Erythroblast (primary cell): Measurements from ENCODE around the gene TENT4B.

Experiments used
- DNase-seq, 2 experiments: peaks; one replicate each; lab custom pipeline; 2025; lab: John Stamatoyannopoulos, UW
- GATA1 ChIP-seq: IDR thresholded peaks from 2 replicates; pipeline ENCODE4 v1.6.1; 2011; ENCODE audit warnings: low read depth, mild to moderate bottlenecking, control low read depth, low read length, moderate library complexity
- POLR2A ChIP-seq: IDR thresholded peaks from 2 replicates; pipeline ENCODE4 v1.6.1; 2011; ENCODE audit warnings: mild to moderate bottlenecking, low read length

The TENT4B gene

GRCh38 chr16:50256604-50257003, 103.5 kb downstream of the TENT4B start:
- TF ChIP-seq GATA1 (no peak), POLR2A (no peak)

DNA sequence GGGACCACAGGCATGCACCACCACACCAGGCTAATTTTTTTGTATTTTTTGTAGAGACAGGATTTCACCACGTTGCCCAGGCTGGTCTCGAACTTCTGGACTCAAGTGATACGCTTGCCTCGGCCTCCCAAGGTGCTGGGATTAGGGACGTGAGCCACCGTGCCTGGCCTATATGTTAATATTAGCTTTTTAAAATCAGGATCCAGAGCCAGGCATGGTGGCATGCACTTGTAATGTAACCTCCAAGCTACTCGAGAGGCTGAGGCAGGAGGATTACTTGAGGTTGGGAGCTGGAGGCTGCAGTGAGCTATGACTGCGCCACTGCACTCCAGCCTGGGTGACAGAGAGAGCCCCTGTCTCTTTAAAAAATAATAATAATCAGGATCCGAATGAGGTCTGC, 104.8 kb downstream of the TENT4B start:
- DNase-seq, result no peak
- TF ChIP-seq POLR2A, result no peak
- TF ChIP-seq GATA1, result no peak

More at GRCh38 chr16:50256604-50257003, 103.5 kb downstream of the TENT4B start:
- no peak for DNase-seq

GRCh38 chr16:50259334-50260205, 106.5 kb downstream of the TENT4B start:
- peak in 1 of 2 experiments; percentile 29 for DNase-seq
- no peak for TF ChIP-seq GATA1
- TF ChIP-seq POLR2A, result no peak

GRCh38 chr16:50260206-50261159, 107.4 kb downstream of the TENT4B start:
- TF ChIP-seq GATA1, result no peak
- TF ChIP-seq POLR2A, result no peak
- DNase-seq, result no peak

DNA sequence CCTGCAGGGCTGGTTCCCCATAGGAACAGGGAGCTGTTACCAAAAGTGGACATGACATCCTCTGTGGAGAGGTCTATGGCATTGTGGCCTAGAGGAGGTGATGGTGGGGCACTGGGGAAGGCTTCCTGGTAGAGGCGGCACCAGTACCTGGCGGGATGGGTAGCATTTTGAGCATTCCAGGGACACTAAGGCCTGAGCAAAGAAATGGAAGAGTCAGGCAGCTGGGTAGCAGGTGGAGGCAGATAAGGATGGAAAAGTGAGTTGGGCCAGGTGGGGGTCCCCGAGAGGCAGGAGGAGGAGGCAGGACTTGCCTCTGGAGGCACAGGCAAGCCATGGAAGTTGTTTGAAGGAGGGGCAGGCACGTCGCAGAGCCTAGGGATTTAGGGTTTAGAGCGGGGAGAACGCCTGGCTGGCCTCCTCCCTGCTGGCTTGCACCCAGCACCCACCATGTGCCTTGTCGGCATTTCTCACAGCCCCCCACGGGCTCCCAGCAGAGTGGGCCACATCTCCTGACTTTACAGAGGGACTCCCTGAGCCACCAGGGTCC, 108.1 kb downstream of the TENT4B start:
- no peak for DNase-seq
- TF ChIP-seq POLR2A (no peak), GATA1 (no peak)

DNA sequence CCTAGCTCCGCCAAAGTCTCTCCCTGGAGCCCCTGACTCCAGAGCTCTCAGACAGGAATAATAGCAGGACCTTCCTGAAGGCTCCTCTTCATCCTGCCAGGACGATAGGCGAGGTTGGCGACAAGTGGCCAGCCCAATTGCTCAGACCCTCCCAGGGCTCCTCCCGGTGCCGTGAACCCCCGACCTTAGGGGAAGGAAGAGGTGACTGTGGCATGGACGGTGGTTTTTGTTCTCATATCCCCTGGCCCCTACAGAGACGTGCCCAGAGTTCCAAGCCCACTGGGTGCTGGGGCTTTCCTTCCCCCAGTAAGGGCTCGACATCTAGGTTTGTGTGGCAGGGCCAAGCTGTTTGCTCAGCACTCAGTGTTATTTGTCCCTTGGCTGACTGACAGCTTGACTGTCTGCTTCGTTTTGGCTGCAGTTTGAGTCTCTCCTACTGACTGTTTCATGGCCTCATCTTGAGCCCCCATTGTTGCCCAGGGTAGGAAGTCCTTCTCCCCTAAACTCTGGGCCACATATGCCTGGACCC, 108.7 kb downstream of the TENT4B start:
- TF ChIP-seq GATA1, result no peak
- TF ChIP-seq POLR2A, result no peak
- DNase-seq, result peak; percentile 51 to 54

GRCh38 chr16:50263060-50263909, 110.2 kb downstream of the TENT4B start:
- peak; percentile 90 to 97 for DNase-seq
- TF ChIP-seq POLR2A (peak; percentile 77), GATA1 (peak; percentile 83)

DNA sequence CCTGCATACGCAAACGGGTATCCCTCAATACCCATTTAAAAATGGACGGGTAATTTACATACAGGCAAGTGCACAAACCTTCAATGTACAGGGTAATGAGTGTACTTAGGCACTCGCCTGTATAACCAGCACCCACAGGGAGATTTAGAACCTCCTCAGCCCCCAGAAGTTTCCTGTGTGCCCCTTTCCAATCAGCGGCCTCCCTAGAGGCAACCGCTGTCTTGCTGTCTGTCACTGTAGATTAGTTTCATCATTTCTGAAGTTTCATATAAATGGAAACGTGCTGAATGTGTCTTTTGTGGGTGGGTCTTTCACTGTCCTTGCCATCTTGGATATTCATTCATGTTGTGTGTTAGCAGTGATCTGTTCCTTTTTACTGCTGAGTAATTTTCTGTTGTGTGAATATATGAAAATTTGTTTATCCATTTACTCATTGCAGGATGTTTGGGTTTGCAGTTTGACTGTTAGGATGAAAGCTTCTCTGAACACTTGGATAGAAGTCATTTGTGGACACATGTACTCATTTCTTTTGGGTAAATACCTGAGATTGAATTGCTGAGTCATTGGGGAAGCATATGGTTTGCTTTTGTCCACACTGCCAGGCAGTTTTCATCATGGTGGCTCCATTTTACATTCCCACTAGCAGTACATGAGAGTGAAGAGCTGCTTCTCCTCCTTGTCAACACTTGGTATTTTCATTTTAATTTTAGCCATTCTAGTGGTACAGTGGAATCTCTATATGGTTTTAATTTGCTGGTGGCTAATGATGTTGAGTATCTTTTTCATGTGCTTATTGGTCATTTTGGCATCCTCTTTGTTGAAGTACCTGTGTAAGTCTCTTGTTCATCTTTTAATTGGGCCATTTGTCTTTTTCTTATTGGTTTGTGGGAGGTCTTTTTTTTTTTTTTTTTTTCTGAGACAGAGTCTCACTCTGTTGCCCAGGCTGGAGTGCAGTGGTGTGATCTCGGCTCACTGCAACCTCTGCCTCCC, 111.1 kb downstream of the TENT4B start:
- TF ChIP-seq GATA1 (no peak), POLR2A (no peak)
- DNase-seq, result peak; percentile 86 to 89

- TF ChIP-seq GATA1, result no peak
- TF ChIP-seq POLR2A, result no peak
- DNase-seq, result peak; percentile 62 to 69
These were observed 112.2 kb downstream of the TENT4B start for GRCh38 chr16:50265260-50265659.

GRCh38 chr16:50265716-50266336, 112.7 kb downstream of the TENT4B start:
- TF ChIP-seq GATA1 (no peak), POLR2A (no peak)

More at GRCh38 chr16:50265716-50266336, 112.7 kb downstream of the TENT4B start:
- no peak for DNase-seq
